ENCODE measurements around the gene GTSF1L.

Gene GTSF1L

GRCh38 chr20:43744966-43745730 lies 18.3 kb upstream of the GTSF1L start:
- DNase-seq = no peak

GRCh38 chr20:43744151-43744611 lies 17.4 kb upstream of the GTSF1L start:
- peak; percentile 39 for DNase-seq

- no peak for DNase-seq
Measured at GRCh38 chr20:43740642-43741041, 13.8 kb upstream of the GTSF1L start.

- no peak for DNase-seq
Measured at GRCh38 chr20:43739148-43739749, 12.4 kb upstream of the GTSF1L start.

- DNase-seq = no peak
Measured at GRCh38 chr20:43737925-43738324, 11.1 kb upstream of the GTSF1L start.

GRCh38 chr20:43736588-43737158 lies 9.9 kb upstream of the GTSF1L start:
- DNase-seq = no peak

GRCh38 chr20:43731927-43732326 lies 5.1 kb upstream of the GTSF1L start:
- DNase-seq = no peak

- DNase-seq = peak; percentile 83
Measured at GRCh38 chr20:43731469-43731868, 4.7 kb upstream of the GTSF1L start.

GRCh38 chr20:43728686-43729255 lies 2.0 kb upstream of the GTSF1L start:
- DNase-seq = no peak

- no peak for DNase-seq
Measured at GRCh38 chr20:43727980-43728590, 1.3 kb upstream of the GTSF1L start.

- no peak for DNase-seq
Measured at GRCh38 chr20:43726333-43726732, 469 bp downstream of the GTSF1L start.

GRCh38 chr20:43725666-43726065 lies 1.1 kb downstream of the GTSF1L start:
- no peak for DNase-seq

- no peak for DNase-seq
Measured at GRCh38 chr20:43724383-43724782, 2.4 kb downstream of the GTSF1L start.

- no peak for DNase-seq
Measured at GRCh38 chr20:43723735-43724134, 3.1 kb downstream of the GTSF1L start.

- DNase-seq = peak; percentile 31
Measured at GRCh38 chr20:43723186-43723585, 3.6 kb downstream of the GTSF1L start.

- DNase-seq = no peak
Measured at GRCh38 chr20:43722153-43722505, 4.7 kb downstream of the GTSF1L start.

- no peak for DNase-seq
Measured at GRCh38 chr20:43721429-43722152, 5.2 kb downstream of the GTSF1L start.

GRCh38 chr20:43721097-43721428 lies 5.7 kb downstream of the GTSF1L start:
- no peak for DNase-seq

GRCh38 chr20:43720007-43720406 lies 6.8 kb downstream of the GTSF1L start:
- DNase-seq = no peak

- no peak for DNase-seq
Measured at GRCh38 chr20:43717616-43717995, 9.2 kb downstream of the GTSF1L start.

- no peak for DNase-seq
Measured at GRCh38 chr20:43716757-43717615, 9.8 kb downstream of the GTSF1L start.

- no peak for DNase-seq
Measured at GRCh38 chr20:43716123-43716522, 10.7 kb downstream of the GTSF1L start.

Data from fibroblast of skin of abdomen (primary cell).